Measurements from ENCODE around the gene EEIG1.

The EEIG1 gene

DNA sequence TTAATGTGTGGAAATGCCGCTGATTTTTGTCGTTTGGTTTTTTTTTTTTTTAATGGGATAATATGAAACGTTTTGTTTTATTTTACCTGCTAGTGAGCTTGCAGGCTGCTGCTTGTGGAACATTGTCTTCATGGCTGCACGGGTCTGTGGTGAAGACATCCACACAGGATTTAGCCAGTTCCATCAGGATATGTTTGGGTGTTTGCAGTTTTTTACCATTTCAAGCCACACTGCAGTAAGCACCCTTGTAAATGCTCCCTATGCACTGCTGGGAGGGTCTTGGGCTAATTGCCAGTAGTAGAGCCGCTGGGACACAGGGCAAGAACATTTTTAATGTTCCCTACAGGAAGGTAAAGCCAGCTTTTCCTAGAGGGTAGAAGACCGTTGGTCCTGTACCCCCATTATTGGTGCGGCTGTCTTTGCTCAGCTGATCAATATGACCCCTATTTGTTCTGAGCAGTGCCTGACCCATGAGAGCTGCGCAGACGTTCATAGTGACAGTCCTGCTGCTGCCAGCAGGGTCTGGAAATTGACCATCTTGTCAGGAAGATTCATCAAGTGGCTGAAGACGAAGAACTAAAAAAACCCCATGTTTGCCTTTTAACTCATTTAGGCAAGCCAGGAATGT lies 20.5 kb upstream of the EEIG1 start:
- DNase-seq (ENCODE audit: low spot score), result no peak

DNA sequence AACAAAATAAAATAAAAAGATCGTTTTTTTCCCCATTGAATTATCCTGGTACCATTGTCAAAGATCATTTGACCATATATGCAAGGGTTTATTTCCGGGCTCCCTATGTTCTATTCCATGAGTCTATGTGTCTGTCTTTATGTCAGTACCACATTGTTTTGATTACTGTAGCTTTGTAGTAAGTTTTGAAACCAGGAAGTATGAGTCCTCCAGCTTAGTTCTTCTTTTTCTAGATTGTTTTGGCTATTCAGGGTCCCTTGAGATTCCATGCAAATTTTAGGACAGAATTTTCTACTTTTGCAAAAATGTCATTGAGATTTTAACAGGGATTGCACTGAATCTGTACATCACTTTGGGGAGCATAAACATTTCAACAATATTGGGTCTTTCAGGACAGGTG lies 18.7 kb upstream of the EEIG1 start:
- no peak for DNase-seq (ENCODE audit: low spot score)

DNA sequence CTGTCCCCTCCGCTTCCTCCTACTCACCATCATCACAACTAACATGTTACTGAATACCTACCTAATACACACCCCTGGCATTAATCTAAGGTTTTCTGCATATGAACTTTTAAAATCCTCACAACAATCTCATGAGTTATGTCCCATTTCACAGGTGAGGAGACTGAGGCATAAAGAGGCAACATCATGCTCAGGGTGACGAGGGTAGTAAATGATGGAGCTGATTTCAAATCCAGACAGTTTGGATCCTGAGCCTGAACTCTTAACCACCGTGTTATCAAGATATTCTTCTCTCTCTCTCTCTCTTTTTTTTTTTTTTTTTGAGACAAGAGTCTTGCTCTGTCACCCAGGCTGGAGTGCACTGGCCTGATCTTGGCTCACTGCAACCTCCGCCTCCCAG lies 12.9 kb upstream of the EEIG1 start:
- no peak for DNase-seq (ENCODE audit: low spot score)

DNA sequence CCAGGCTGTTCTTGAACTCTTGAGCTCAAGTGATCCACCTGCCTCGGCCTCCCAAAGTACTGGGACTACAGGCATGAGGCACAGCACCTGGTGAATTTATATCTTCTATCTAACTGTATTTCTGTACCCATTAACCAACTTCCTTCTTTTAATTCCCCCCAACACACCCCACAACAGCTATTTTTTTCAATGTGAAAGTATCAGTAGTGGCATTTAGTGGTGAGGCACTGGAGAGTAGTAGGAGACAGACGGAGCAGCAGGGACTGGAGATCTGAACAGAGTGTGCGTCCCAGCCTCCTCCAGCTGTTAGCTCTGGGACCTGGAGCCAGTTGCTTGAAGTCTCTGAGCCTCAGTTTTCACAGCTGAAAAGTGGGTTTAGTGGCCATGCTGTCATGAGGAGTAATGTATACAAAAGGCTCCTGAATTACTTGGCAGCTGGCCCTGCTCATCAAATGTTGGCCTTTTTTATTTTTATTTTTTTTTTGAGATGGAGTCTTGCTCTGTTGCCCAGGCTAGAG lies 11.0 kb upstream of the EEIG1 start:
- no peak for DNase-seq (ENCODE audit: low spot score)

DNA sequence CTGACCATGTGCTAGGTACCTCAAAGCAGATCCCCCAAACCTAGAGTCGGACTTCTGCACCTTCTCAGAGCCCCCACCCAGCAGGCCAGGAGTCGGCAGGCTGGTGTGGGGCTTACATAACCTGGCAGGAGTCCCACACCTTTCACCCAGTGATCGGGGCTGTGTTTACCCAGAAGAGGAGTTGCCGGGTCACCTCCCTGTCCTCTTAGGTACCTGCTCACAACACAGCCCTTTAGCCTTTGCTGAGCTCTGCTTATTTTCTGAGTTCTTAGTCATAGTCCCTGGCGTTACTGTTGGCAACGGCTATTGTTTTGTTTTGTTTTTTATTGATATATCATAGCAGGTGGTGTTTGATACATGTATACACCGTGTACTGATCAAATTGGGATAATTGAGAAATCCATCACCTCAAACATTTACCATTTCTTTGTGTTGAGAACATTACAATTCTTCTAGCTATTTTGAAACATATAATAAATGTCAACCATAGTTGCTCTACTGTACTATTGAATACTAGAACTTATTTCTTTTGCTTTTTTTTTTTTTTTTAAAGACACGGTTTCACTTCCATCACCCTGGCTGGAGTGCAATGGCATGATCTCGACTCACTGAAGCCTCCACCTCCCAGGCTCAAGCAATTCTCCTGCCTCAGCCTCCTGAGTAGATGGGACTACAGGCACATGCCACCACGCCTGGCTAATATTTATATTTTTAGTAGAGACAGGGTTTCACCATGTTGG lies 10.4 kb upstream of the EEIG1 start:
- no peak for DNase-seq (ENCODE audit: low spot score)

DNA sequence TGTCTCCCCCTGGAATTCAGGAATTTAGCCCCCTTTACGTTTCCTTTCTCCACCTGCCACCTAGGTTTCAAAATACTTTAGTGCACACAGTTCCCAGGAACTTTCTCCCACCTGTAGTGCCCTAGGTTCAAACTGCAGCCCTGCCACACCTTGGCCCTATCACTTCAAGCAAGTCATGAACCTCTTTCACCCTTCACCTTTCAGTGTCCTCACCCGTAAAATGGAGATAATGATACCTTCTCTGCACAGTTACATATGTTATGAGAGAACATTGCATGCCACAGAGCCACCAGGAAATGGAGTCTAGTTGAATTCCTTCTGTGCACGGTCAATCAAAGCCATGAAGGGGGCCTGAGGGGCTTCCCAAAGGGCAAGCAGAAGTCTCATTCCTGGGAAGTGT lies 9.8 kb upstream of the EEIG1 start:
- no peak for DNase-seq (ENCODE audit: low spot score)

DNA sequence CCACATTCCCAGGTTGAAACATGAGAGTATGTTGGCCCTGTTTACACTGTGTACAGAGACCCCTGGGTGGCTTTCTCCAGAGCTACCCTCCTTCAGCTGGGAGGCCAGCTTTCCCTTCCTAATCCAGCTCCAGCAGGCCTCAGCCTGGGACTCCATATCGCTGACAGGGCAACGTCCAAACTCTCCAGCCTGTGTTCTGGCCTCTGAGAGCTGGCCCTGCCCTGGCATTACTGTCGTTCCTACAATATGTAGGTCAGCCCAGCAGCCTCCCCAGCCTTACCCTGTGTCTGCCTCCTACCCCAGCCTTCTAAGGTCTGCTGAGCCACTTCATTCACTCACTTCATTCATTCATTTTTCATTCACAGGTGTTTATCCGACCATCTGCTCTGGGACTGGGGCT lies 8.3 kb upstream of the EEIG1 start:
- DNase-seq (ENCODE audit: low spot score), result no peak

DNA sequence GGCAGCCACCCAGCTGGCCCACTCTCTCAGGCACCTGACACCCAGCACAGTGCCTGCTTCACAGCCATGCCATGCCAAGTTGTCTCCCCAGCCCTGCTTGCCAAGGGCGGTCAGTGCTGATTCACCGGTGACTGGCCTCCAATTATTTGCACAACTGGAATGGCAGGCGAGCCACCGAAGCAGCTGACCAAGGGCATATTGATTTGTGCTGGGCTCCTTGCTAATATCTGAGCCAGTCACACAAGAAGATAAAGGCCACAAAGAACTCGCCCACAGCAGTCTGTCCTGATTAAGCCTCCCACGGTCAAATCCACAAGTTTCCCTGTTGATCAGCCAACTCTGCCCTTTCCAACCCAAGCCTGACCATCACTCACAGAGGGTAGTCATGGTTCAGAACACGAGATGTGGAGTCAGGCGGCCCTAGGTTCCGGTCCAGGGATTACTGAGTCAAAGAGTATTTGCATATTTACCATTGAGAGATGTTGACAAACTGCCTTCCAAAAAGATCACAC lies 6.4 kb upstream of the EEIG1 start:
- no peak for DNase-seq (ENCODE audit: low spot score)

DNA sequence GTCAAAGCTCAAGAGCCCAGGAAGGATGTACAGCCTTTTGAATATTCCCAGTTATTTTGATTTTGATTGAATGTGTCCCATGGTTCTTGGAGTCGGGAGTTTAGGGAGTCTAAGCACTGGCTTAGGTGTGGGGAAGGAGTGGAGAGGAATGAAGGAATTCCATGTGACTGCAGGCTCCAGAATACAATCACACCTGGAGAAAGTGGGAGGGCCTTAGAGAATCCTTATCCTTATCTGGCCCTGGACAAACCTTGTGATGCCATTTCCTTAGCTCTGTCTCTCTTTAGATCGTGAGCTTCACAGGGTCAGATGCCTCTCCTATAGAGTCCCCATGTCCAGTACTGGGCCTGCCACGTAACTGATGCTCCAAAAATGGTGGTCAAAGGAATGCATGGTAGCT lies 4.2 kb upstream of the EEIG1 start:
- no peak for DNase-seq (ENCODE audit: low spot score)

DNA sequence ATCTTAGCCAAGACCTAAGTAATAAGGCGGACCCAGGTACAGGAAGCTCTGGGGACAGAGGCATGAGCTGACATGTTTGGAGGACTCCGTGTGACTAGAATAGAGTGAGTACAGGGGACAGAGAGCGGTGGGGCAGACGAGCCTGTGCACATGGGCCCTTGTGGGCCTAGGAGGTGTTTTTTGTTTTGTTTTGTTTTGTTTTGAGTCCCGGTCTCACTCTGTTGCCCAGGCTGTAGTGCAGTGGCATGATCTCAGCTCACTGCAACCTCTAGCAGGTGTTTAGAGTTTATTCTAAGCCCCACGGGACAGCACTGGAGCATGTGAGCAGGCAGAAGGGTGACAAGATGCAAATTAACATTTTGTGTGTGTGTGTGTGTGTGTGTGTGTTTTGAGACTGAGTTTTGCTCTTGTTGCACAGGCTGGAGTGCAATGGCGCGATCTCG lies 3.1 kb upstream of the EEIG1 start:
- DNase-seq (ENCODE audit: low spot score), result no peak

DNA sequence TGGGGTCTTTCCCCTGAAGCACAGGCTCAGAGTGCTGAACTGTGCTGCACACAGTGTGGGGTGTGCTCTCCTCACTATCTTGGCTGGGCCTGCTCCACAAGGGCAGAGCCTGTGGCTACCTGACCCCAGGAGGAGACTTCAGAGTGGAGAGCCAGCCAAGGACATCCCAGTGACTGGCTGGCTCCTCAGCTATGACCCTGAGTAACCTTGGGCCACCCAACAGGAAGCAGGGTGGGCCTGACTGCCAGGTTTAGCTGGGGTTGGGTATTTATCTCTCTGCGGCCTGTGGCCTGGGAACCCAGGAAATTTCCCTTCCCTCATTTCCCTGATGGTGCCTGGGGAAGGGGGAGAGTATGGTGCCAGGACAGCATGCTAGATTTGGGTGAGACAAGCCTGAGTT lies 2.1 kb upstream of the EEIG1 start:
- DNase-seq (ENCODE audit: low spot score), result no peak

DNA sequence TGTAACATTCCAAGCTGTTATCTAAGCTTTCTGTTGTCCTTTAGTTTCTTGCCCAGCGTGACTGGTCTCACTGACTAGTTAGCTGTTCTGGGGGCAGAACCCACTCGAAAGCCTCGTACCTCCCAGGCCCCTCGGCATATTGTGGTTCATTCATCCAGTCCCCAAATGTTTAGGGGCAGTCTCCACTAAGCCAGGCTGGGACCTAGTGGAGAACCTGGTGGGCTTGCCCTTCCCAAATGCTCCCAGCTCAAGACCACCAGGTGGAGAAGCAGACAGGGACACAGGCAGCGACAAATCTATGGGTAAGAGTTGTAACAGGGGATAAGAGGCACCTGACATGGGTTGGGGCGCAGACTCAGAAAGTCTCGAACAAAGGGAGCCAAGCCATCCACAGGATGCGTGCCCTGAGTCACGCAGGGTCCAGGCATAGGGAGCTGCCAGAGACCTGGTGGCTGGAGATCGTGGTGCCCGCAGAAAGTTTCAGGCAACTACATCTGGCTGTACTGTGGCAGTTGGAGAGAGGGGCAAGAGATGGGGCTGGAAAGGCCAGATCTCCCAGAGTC lies 851 bp upstream of the EEIG1 start:
- no peak for DNase-seq (ENCODE audit: low spot score)

DNA sequence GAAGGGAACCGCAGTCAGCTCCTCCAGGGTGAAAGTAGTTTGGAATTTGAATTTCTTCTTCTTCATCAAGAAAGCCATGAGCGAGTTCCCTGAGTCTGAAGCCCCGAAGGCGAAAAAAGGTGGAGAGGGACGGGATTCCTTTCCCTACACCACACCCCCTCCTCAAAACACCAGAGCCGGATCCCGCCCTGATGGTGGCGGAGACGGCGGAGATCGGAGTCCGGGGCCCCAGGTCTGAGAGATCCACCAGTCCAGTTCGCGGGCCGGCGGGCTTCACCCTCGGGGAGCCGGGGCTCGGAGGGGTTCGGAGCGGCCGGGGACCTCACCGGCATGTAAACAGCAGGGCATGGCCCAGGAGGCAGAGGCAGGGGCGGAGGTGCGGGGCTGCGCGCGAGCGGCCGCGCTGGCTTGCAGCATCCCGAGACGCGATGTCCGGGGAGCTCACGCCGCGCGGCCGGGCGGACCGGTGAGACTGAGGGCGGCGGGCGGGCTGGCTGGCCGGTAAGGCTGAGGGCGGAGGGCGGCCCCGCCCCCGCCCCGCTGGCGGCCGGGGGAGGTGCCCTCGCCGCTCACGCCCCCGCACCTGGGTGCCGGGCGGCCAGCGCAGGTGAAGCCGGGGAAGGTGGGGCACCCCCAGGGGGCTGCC lies 606 bp downstream of the EEIG1 start:
- peak; percentile 3 for DNase-seq (ENCODE audit: low spot score)

DNA sequence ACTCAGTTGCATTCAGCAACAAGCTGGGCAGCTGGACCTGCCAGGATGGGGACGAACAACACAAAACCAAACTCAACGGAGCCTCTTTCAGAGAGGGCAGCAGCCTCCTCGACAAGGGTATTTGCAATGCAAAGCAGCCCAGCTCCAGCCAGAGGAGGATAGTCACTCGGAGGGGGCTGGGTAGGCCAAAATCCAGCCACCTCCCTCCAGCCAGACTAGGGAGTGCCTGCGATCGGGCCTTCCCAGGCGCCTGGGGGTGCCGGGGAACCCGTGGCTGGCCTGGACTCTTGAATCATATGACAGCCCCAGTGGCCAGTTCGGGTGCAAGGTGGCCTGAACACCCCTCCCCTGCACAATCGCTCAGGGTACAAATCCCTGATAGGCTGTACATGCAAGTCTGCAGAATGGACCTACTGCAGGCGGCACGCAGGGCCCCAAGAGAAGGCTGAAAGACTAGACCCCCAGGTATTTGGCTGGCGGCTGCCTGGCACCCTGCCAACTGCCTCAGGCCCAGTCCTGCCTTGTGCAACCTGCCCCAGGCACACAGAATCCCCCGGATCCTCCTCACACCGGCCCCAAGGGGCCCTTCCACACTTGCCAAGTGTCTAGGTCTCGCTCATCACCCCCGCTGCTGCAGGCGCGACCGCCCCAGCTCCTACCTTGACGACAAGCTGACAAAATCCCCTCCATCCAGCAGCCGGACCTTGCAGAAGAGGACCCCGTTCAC lies 1.3 kb downstream of the EEIG1 start:
- DNase-seq (ENCODE audit: low spot score), result peak; percentile 91

DNA sequence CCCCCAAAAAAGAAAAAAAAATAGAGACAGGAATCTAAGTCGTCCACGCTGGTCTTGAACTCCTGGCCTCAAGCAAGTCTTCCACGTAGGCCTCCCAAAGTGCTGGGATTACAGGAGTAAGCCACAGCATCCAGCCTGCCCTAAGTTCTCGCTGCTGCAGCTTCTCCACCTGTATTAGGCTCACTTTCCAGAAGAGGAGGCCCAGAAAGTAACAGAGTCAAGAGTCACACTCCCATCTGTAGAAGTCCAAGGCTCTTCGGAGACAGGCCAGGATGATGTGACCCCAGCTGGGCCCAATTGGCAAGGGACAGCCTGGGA lies 1.8 kb downstream of the EEIG1 start:
- no peak for DNase-seq (ENCODE audit: low spot score)

DNA sequence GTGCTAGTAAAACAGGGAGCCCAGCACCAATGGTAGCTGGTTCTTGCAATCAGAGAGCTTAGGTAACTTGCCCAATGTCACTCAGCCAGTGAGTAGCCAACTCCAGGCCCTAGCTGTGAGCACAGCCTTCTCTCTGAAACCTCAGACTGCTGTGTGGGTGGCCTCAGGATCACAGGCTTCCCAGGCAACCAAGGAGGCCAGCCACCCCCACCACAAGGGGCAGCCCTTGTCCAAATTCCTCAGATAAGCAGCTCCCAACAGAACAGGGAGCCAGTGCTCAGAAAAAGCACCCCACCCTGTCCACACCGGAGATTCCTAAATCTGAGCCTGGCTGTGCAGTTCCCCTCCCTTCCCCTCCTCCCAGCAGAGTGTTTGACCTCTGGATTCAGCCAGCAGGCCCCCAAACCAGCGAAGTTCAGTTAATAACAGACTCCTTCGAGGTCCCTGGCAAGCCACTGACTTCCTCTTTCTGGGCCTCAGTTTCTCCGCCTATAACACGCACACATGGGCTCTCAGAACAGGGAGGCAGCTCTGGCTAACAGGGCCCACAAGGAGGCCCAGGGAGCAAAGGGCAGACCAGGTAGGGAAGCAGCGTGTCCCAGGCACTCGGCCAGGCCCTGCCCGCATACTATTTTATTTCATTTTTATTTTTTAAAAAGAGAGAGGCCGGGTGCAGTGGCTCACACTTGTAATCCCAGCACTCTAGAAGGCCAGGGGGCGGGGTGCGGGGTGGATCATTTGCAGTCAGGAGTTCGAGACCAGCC lies 2.7 kb downstream of the EEIG1 start:
- DNase-seq (ENCODE audit: low spot score), result peak; percentile 16

DNA sequence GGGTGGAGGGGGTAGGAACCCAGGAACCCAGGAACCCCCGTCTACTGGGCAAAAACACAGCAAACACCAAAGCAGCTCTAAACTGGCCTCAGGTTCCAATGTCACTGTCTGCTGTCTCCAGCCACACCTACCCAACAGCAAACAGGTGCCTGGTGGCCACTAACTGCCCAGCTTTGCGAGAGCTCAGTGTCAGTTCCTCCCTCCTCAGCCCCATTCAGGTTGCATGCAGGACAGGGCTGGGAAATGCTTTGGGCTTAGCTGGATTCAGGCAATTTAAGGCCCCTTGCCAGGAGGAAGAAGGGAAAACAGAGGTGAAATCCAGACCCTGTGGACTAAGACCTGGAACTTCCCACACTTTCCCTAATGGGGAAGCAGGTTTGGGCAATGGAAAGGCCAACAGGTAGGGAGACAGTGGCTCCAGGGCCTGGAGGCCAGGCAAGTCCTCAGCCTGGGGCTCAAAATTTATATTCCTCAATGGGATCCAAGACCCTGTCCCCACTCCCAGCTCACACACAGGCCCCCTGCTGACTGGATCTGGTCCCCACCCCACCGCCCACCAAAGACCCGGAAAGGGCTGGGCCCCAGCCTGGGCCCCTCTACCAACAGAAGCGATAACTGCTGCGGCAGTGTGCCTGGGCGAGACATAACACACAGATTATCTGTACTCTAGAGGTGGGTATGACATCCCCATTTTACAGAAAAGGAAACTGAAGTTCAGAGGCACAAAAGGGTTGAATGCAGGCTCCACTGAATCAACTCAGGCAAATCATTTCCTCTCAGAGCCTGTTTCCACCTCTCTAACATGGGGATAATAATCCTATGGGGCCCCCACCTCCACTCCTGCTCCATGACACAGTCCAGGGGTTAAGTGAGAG lies 3.5 kb downstream of the EEIG1 start:
- peak; percentile 12 for DNase-seq (ENCODE audit: low spot score)

DNA sequence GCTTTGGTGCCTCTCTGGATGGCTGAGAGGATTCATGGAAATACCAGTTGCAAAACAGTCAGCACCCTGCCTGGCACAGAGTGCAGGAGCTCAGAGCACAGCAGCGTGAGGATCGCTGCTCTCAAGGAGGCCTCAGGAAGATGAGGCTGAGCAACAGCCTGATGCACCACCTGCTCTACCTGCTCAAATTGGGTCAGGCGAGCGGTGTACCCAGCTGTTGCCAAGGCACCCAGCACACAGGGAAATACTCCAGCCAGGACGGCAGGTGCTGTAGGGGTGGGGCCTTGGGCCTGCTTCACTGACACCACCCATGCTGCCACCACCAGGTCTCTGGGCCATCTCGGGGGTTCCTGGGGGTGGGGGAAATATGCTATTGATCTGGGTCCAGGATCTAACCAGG lies 4.3 kb downstream of the EEIG1 start:
- DNase-seq (ENCODE audit: low spot score), result peak; percentile 6

DNA sequence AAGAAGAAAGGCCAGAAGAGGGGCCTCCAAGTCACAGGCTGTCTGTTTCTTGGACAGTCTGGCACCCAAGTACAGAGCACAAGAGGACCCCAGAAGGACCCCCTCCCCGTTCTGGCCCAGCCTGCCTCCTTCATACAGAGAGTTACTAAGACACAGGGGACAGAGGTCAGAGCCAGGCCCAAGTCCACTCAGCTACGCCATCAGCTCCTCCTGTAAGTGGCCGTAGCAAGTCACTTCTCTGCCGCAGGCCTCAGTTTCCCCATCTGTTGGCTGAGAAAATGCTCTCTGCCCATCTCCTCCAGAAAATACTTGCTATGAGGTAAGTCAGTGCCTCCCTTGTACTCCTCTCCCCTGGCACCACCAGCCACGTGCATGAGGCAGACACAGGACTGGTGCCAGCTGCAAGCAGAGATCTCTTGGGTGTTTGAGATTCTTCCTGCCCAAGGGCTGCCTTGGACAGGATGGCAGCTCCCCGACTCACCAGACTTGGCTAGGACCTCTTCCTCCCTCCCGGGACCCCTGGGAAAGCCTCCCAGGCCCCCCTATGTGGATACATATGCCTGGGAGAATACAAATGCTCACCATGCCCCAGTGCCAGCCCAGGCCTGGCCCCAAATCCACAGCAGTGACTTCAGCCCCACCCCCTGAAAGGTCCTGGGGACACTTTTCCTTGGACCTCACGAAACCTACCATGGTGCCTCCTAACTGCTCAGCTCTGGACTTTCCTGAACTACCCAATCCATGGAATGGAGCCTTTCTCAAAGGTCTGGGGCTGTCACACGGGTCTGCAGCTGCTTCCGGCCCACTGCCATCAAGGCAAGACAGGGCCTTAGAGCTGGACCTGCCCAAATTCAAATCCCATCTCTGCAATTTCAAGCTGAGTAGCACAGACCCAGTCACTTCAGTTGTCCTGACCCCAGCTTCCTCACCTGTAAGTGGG lies 5.1 kb downstream of the EEIG1 start:
- peak; percentile 84 for DNase-seq (ENCODE audit: low spot score)
